Dermis microvascular lymphatic vessel endothelial cell (primary cell): Measurements from ENCODE around the gene SECISBP2. TPM values are rescaled to one million over a fixed set of nuclear protein-coding genes. Genes with fewer than 3 reads are reported as not detected.

Experiments used
- DNase-seq, 2 donors: peaks; one replicate each; pipeline versions ENCODE4 v3.0.0 to v3.0.0-alpha.2; 2010; ENCODE audit warnings: low read depth in 2 of 2
- total RNA-seq: library from RNA; depleted of rRNA; stranded (reverse); fragments of >200 nt; gene quantifications from 2 replicates; pipeline ENCODE4 v1.2.1, GENCODE V29; 2014

Gene SECISBP2
- total RNA-seq, 1 donor from 2014 or later, result 16.4 TPM

DNA sequence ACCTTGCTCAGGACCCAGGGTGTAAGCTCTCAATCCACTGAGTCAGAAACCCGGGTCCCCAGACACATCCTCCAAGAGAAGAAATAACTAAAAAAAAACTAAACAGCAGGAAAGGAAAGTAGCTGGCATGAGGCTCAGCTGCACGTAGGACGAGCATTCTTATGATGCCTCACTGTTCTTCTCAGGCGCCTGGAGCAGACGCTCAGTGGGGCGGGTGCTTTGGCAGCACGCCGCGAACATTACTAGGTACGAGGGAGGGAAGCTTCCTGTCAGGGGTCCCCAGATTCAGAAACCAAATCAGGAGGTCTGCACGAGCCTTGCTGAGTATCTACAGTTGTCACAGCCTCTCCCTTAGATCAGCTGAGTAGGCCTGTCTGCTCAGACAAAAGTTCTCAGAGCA is 85.8 kb downstream of the SECISBP2 start:
- no peak for DNase-seq

DNA sequence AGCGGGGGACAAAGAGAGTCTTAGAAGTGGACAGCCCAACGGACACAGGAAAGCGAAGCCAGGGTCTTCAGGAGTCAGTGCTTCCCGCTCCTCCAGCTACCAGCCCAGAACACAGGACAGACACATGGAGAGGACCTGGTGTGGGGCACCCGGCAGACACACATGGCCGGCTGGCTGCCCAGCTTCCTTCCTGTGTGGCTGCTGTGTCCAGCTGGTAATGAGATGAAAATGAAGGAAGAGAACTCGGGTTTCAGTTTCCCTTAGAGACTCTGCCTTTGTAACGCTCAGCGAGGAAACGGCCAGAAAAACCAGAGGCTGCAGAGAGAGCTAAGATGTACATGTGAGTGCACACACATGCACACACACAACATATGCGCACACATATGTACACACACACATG is 87.5 kb downstream of the SECISBP2 start:
- DNase-seq, result peak; percentile 18 to 40

- DNase-seq, result no peak
These were observed 88.8 kb downstream of the SECISBP2 start for GRCh38 chr9:89407070-89407469.

- no peak for DNase-seq
These were observed 90.4 kb downstream of the SECISBP2 start for GRCh38 chr9:89408628-89409101.

Other genes with a start within 250 kb of the SECISBP2 start
- gene SHC3, start 139.7 kb upstream of the SECISBP2 start, total RNA-seq, result 0.13 and 0.25 TPM in 2 replicates
- 89.4 and 102 TPM in 2 replicates for gene CKS2, start 7.3 kb upstream of the SECISBP2 start, total RNA-seq
- gene SEMA4D, start 179.6 kb downstream of the SECISBP2 start, total RNA-seq, result 2.3 and 4.9 TPM in 2 replicates